IPS-20b (cell line): ENCODE measurements around the gene WDR7.

ENCODE experiments used
- H3K27ac ChIP-seq: one replicate; pipeline ENCODE4 v1.5.1; 2013; ENCODE audit warnings: low read length
- H3K27me3 ChIP-seq: 2 replicates; pipeline ENCODE4 v1.6.1; 2013; ENCODE audit warnings: mild to moderate bottlenecking, low read length, inconsistent platforms; ENCODE audit not compliant: insufficient read depth
- H3K36me3 ChIP-seq: 2 replicates; pipeline ENCODE4 v1.6.1; 2013; ENCODE audit warnings: low read depth, mild to moderate bottlenecking, inconsistent platforms, low read length, moderate library complexity; ENCODE audit not compliant: insufficient read depth
- H3K4me1 ChIP-seq: 2 replicates; pipeline ENCODE4 v1.6.1; 2013; ENCODE audit warnings: mild to moderate bottlenecking, control low read depth, inconsistent platforms, low read length, moderate library complexity; ENCODE audit not compliant: insufficient read depth
- H3K4me3 ChIP-seq: 2 replicates; pipeline ENCODE4 v1.5.1; 2013; ENCODE audit warnings: mild to moderate bottlenecking, low read length, inconsistent platforms
- H3K9ac ChIP-seq: 2 replicates; pipeline ENCODE4 v1.6.1; 2013; ENCODE audit warnings: low read depth, mild to moderate bottlenecking, inconsistent platforms, low read length, moderate library complexity
- H3K9me3 ChIP-seq: 2 replicates; pipeline ENCODE4 v1.6.1; 2013; ENCODE audit warnings: mild to moderate bottlenecking, low read depth, low read length, inconsistent platforms; ENCODE audit not compliant: insufficient read depth

The WDR7 gene

DNA sequence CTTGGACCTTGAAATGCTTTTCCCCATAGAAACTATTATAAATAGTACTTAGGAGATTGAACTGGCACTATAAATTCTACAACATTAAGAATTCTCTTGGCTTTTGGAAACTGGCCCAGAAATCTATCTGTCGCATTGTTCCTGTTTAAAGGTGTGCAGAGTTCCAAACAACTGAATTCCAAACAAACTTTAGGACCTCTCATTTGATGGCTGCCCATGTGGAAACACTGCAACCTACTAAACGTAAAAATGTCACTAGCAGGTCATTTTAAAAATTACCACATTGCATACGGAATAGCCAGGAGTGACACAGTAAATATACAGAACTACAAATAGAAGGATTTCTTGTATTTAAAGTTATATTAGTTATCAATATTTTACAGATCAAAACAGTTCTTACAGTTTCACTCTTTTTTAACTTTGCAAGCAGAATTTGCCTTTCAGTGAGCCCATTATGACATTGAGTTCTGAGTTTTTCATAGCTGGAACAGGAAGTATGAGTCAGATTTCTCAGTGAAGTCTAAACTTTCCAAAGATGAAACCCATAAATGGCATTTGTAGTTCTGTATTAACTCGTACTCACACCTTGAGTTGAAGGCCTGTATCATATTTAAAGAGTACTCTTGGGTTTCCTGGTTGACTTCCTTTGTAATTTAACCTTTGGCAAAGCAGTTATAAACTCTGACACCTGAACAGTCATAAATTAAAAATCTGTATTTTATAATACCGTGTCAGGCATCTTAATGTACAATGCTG lies 353.4 kb downstream of the WDR7 start:
- H3K36me3 ChIP-seq: no peaks in the 10 kb centered on the region
- no peaks in the 10 kb centered on the region for H3K9me3 ChIP-seq
- H3K9ac ChIP-seq: no peak overlapping the region
- no peak overlapping the region for H3K4me3 ChIP-seq
- no peak overlapping the region for H3K27ac ChIP-seq
- H3K4me1 ChIP-seq: no peaks in the 10 kb centered on the region
- H3K27me3 ChIP-seq: no peaks in the 10 kb centered on the region

DNA sequence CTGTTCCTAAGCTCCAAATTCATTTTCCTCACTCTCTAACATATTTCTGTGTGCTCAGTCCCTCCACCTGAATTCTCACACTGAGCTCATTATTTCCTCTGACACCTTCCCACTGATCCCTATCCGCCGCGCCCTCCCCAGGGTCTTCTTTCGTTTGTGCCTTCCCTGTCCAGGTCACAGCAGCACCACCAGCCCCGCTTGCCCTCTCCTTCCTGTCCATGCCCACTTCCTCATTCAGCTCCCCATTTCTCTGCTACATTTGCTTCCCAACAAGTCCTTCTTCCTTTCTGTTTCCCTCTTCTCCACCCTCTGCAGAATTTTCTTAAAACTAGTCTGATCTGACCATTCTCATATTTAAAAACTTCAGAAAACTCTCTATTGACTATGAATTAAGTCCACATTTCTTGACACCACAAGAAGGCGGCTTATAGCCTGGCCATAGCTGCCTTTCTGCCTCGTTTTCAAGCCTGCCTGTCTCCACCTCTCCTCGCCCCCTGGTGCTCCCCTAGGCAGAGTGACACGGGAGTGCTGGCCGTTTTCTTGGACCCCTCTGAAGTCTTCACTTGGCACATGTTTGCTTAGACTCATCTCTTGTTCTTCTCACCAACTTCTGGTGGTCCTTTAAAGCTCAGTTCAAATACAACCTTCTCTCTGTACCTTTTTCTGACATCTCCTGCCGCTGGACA lies 357.0 kb downstream of the WDR7 start:
- H3K9me3 ChIP-seq: no peaks in the 10 kb centered on the region
- H3K9ac ChIP-seq: no peak overlapping the region
- H3K4me1 ChIP-seq: no peaks in the 10 kb centered on the region
- H3K4me3 ChIP-seq: no peak overlapping the region
- H3K36me3 ChIP-seq: no peaks in the 10 kb centered on the region
- no peaks in the 10 kb centered on the region for H3K27me3 ChIP-seq
- no peak overlapping the region for H3K27ac ChIP-seq

DNA sequence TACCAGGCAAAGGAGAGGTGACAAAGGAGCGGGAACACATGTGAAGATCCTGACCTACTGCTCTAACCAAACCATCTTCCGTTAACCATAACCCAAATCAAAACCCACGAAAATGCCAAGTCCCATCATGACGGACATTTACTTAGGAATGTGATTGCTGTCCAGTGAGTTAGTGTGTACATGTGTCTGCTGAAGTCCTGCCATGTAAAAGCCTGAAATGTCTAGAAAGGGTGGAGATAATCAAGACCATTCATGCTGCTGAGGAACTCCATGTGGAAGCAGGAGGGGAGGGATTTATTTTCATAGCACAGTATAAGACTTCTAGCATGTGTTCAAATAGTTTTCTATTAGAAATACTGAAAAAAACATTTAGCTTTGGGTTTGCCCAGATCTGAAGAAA lies 358.7 kb downstream of the WDR7 start:
- no peaks in the 10 kb centered on the region for H3K4me1 ChIP-seq
- H3K9me3 ChIP-seq: no peaks in the 10 kb centered on the region
- H3K27ac ChIP-seq: no peak overlapping the region
- H3K4me3 ChIP-seq: no peak overlapping the region
- H3K36me3 ChIP-seq: no peaks in the 10 kb centered on the region
- no peaks in the 10 kb centered on the region for H3K27me3 ChIP-seq
- H3K9ac ChIP-seq: no peak overlapping the region

DNA sequence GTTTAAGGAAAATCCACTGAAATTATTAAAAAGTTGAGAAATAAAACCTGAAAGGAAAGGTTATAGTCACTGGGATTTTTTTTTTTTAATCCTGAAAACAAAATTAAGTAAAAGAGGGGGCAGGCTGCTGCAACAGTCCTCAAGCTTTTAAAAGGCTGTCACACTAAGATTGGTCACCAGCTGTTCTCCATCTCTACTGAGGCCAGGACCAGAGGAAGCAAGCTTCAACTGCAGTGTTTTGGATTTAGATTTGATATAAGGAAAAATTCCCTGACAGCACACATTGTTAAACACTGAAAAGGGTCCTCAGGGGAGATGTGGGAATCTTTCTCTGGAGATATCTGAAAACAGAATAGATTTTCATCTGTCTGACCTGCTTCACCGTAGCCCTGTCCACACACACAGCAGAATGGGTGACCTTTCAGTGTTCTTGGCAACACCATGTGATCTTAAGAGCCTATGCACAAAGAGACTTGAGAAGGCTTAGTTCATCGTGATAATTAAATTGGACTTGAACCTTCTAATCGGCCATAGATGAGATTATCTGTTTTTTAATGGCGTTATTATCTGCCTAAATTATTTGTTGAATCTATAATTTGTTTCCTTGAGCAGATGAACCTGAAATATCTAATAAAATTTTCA lies 363.7 kb downstream of the WDR7 start:
- no peaks in the 10 kb centered on the region for H3K36me3 ChIP-seq
- no peak overlapping the region for H3K4me3 ChIP-seq
- H3K27me3 ChIP-seq: no peaks in the 10 kb centered on the region
- H3K27ac ChIP-seq: no peak overlapping the region
- no peak overlapping the region for H3K9ac ChIP-seq
- H3K4me1 ChIP-seq: peaks cover 4% of the 10 kb centered on the region; the same call in 1 of the 2 replicates
- no peaks in the 10 kb centered on the region for H3K9me3 ChIP-seq

DNA sequence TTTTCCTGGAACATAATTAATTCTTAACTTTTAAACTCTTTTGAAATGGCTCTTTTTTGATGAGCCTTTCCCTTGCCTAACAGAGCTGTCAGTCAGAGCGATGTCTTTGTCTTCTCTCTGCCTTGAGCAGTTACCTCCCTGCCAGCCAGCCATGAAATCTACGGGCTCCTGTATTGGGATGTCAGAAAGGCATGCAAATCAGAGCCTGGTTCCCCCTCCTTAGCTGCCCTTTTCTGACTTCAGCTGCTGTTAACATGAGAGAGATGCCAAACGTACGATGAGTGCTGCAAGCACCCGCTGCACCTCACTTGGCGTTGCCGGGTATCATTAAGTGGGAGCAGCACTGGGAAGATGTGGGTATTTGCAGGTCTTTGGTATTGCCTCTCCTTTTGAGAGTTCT lies 364.3 kb downstream of the WDR7 start:
- no peaks in the 10 kb centered on the region for H3K27me3 ChIP-seq
- H3K27ac ChIP-seq: no peak overlapping the region
- H3K9me3 ChIP-seq: no peaks in the 10 kb centered on the region
- no peak overlapping the region for H3K9ac ChIP-seq
- peaks cover 4% of the 10 kb centered on the region; the same call in 1 of the 2 replicates for H3K4me1 ChIP-seq
- no peak overlapping the region for H3K4me3 ChIP-seq
- no peaks in the 10 kb centered on the region for H3K36me3 ChIP-seq

DNA sequence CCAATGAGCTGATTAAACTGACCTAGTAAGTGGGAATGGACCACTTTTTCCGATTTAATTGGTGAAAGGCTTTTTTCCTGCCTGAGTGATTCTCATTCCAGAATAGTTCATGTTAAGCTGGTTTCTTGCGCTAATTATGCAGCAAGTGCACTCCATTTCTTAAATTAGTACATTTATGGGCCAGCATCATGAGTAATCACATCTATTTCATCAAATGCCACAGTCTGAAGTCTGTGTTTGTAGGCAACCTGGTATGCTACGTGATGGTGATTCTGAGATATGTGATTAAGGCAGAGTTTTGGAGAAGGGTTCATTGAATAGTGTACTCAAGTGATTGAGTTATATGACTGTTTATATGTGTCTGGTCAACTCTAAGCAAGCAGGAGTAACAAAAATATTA lies 367.7 kb downstream of the WDR7 start:
- Histone ChIP-seq H3K4me3 (no peak overlapping the region), H3K9me3 (no peaks in the 10 kb centered on the region), H3K9ac (no peak overlapping the region), H3K36me3 (no peaks in the 10 kb centered on the region), H3K4me1 (peaks cover 4% of the 10 kb centered on the region; the same call in 1 of the 2 replicates), H3K27me3 (no peaks in the 10 kb centered on the region), H3K27ac (no peak overlapping the region)

DNA sequence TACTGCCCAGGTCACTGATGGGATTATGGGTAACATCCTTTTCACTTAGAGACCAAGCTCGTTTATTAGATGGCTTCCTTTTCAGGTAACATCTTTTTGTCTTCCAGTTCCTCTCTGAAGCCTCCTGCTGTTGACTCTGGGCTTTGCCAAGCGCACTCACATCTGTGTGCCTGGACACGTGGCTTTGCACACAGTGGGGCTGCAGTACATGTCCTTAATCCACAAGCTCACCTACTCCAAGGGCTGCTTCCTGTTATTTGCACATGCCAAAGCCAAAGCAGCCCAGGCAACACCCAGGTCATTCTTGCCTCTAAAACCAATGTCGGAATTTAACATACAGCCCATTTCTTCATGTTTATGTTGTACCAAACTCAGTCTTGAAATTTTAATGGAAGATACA lies 371.6 kb downstream of the WDR7 start:
- Histone ChIP-seq H3K4me3 (no peak overlapping the region), H3K27ac (no peak overlapping the region), H3K9me3 (no peaks in the 10 kb centered on the region), H3K36me3 (no peaks in the 10 kb centered on the region), H3K9ac (no peak overlapping the region), H3K27me3 (no peaks in the 10 kb centered on the region), H3K4me1 (no peaks in the 10 kb centered on the region)

DNA sequence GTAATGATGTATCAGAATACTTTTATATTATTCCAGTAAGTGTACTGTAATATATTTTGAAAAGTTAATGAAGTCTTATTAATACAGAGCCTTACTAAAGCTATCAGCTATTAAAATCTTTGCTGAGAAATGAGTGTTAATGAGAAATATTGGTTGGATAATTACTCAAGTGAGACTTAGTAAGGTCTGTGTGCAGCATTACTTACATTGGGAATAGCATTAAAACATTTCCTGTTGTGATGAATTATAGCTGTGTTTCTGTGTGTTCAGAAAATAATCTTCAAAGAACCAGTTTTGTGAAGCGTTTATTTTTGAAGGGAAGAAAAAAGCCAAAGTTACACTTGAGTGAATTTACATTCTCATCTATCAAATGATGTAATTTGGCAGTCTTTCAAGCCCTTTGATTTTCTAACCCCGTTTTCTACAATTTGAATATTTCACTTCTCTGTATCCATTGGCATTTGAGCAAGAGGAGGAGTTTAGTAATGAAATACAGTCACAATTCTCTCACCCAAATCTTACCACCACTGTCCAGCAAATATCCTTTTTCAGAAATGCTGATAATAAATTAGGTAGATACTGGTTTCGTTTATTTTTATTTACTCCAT lies 372.2 kb downstream of the WDR7 start:
- Histone ChIP-seq H3K4me1 (no peaks in the 10 kb centered on the region), H3K27me3 (no peaks in the 10 kb centered on the region), H3K27ac (no peak overlapping the region), H3K36me3 (no peaks in the 10 kb centered on the region), H3K9ac (no peak overlapping the region), H3K4me3 (no peak overlapping the region), H3K9me3 (no peaks in the 10 kb centered on the region)

DNA sequence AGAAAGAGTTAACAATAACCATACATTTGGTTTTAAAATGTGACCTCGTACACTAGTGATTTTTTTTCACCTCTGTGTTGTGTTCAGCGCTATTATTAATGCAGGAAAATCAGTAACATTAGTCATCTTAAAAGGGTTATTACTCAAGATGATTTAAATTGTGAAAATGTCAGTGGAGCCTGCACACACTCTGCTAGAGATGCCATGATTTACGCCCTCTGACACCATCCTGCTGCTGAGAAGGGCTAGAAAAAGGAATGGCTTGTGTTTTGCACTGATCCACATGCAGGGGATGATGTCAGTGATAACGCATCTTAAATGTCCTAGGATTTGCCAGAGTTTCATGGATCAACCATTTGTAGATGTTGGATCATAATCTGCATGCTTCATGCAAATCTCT lies 374.4 kb downstream of the WDR7 start:
- Histone ChIP-seq H3K4me3 (no peak overlapping the region), H3K27ac (no peak overlapping the region), H3K9me3 (no peaks in the 10 kb centered on the region), H3K27me3 (no peaks in the 10 kb centered on the region), H3K4me1 (no peaks in the 10 kb centered on the region), H3K36me3 (no peaks in the 10 kb centered on the region), H3K9ac (no peak overlapping the region)

DNA sequence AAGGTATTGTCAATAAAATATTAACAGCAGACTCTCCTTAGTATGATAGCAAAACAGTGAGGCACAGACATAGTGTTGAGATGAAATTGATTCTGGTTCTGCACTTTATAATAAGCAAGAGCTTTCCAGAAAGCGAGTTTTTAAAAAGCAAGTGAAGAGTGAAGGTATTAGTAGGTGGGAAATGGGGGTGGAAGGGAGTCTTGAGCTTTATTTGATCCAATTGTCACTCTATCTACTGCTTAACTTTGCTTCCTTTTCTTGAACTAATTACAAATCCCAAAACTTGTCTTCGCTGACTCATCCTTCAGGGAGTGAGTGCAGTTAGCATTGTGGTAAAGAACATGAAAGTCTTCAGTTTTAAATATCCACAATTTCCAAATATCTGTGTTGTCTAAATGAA lies 375.2 kb downstream of the WDR7 start:
- Histone ChIP-seq H3K9me3 (no peaks in the 10 kb centered on the region), H3K4me3 (no peak overlapping the region), H3K36me3 (no peaks in the 10 kb centered on the region), H3K9ac (no peak overlapping the region), H3K27ac (no peak overlapping the region), H3K4me1 (no peaks in the 10 kb centered on the region), H3K27me3 (no peaks in the 10 kb centered on the region)

DNA sequence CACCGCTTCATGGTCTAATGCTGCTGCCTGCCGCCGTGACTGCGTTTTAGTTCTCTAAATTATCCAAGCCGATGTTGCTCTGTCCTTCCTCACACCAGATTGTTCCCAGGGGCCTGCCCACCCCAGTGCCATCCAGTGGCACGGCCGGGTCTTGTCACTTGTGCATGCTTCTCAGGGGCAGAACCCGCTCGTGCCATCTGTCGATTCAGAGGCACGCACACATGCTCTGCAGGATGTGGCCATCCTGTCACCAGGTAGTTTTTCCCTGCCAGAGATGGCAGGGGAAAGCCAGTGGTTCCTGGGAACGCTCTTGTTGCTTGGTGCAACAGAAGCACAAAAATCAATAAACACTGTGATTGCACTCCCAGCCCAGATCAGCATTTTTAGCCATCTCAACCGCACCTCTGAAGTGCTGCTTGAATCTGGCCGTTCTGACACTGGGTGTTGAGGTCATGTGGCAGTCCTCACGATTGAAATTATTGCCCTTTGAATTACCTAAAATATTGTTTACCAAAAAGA lies 376.1 kb downstream of the WDR7 start:
- Histone ChIP-seq H3K9me3 (no peaks in the 10 kb centered on the region), H3K4me3 (no peak overlapping the region), H3K4me1 (no peaks in the 10 kb centered on the region), H3K36me3 (no peaks in the 10 kb centered on the region), H3K27me3 (no peaks in the 10 kb centered on the region), H3K9ac (no peak overlapping the region), H3K27ac (no peak overlapping the region)
